Sigmoid colon (tissue), 4 donors: ENCODE measurements around the gene KIF12.

ENCODE experiments used
- EP300 ChIP-seq, 4 donors: sonication (generic); formaldehyde crosslinking; IDR thresholded peaks; one replicate each; pipeline ENCODE4 v1.6.1; 2017; ENCODE audit warnings: antibody characterized with exemption in 4 of 4
- POLR2A ChIP-seq, 2 donors: fragments of 450-650 bp; IDR thresholded peaks; one replicate each; pipeline ENCODE4 v1.6.1; 2016; ENCODE audit warnings: antibody characterized with exemption in 2 of 2, mild to moderate bottlenecking in 2 of 2, moderate library complexity in 2 of 2
- POLR2AphosphoS5 ChIP-seq, 4 donors: sonication (generic); formaldehyde crosslinking; IDR thresholded peaks; one replicate each; pipeline ENCODE4 v1.6.1; 2017; ENCODE audit warnings: antibody characterized with exemption in 4 of 4
- TF ChIP-seq, protein P1 (sequence below), 4 experiments: fragments of 450-650 bp in 3 of 4; fragments of 200-600 bp in 1 of 4; IDR thresholded peaks; one replicate each; pipeline ENCODE4 v1.5.1; 2016 to 2019; ENCODE audit warnings: antibody characterized with exemption in 4 of 4, mild to moderate bottlenecking in 3 of 4, moderate library complexity in 2 of 4

DNA sequence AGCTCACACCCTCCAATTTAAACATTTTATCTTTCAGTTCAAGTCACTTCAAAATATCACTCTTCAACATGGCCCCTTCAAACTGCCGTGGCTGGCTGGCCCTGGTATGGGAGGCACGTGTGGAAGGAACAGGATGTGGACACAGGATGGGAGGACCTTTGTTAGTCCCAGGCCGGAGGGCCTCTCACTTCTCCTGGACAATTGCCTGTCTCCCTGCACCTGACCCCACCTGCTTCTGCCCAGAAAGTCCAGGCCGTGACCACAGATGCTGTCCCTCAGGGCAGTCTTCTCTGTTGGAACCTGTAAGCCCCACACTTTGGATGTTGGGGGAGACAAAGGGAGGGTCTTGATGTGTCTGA lies 40.4 kb downstream of the KIF12 start:
- TF ChIP-seq, protein P1, sequence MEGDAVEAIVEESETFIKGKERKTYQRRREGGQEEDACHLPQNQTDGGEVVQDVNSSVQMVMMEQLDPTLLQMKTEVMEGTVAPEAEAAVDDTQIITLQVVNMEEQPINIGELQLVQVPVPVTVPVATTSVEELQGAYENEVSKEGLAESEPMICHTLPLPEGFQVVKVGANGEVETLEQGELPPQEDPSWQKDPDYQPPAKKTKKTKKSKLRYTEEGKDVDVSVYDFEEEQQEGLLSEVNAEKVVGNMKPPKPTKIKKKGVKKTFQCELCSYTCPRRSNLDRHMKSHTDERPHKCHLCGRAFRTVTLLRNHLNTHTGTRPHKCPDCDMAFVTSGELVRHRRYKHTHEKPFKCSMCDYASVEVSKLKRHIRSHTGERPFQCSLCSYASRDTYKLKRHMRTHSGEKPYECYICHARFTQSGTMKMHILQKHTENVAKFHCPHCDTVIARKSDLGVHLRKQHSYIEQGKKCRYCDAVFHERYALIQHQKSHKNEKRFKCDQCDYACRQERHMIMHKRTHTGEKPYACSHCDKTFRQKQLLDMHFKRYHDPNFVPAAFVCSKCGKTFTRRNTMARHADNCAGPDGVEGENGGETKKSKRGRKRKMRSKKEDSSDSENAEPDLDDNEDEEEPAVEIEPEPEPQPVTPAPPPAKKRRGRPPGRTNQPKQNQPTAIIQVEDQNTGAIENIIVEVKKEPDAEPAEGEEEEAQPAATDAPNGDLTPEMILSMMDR (IDR thresholded peaks at IDR 0.05) = no peak
- TF ChIP-seq POLR2AphosphoS5 (IDR thresholded peaks at IDR 0.05) (no peak), POLR2A (IDR thresholded peaks at IDR 0.05) (no peak), EP300 (IDR thresholded peaks at IDR 0.05) (no peak)
